ENCODE results near the gene CEP78. TPM values are rescaled to one million over a fixed set of nuclear protein-coding genes. Genes with fewer than 3 reads are reported as not detected.

Gene CEP78
- total and polyA plus RNA-seq, 7 donors, result 2.4 to 14.0 (median 9.0) TPM

DNA sequence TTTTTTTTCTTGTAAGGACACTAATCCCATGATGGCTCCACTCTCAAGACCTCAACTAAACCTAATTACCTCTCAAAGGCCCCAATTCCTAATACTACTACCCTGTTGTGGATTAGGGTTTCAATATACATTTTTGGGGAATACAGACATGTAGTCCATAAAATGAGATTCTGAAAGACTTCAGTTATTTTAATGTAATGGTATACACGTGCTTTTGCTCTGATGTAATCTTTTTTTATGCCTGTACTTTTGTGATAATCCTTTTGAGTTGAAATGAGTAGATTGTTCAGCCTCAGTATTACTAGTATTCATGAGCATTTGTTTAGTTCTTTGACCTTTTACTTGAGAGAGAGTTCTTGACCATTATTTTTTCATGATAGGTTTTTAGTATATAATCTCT lies 9.5 kb downstream of the CEP78 start:
- Histone ChIP-seq H3K27me3 (no peaks in the 10 kb centered on the region), H3K9me3 (no peaks in the 10 kb centered on the region), H3K27ac (no peak overlapping the region), H3K36me3 (peaks cover 0 to 52% (median 7%) of the 10 kb centered on the region in 4 donors), H3K4me1 (no peaks in the 10 kb centered on the region), H3K4me3 (no peak overlapping the region)
- intact Hi-C loops (cut with DNase I), result no loop called here
- TF ChIP-seq POLR2AphosphoS5 (IDR thresholded peaks at IDR 0.05), result no peak
- TF ChIP-seq EP300 (IDR thresholded peaks at IDR 0.05), result no peak
- no peak for TF ChIP-seq POLR2A (IDR thresholded peaks at IDR 0.05)
- TF ChIP-seq, protein P1, sequence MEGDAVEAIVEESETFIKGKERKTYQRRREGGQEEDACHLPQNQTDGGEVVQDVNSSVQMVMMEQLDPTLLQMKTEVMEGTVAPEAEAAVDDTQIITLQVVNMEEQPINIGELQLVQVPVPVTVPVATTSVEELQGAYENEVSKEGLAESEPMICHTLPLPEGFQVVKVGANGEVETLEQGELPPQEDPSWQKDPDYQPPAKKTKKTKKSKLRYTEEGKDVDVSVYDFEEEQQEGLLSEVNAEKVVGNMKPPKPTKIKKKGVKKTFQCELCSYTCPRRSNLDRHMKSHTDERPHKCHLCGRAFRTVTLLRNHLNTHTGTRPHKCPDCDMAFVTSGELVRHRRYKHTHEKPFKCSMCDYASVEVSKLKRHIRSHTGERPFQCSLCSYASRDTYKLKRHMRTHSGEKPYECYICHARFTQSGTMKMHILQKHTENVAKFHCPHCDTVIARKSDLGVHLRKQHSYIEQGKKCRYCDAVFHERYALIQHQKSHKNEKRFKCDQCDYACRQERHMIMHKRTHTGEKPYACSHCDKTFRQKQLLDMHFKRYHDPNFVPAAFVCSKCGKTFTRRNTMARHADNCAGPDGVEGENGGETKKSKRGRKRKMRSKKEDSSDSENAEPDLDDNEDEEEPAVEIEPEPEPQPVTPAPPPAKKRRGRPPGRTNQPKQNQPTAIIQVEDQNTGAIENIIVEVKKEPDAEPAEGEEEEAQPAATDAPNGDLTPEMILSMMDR (IDR thresholded peaks at IDR 0.05), result no peak
- DNase-seq, result no peak
- WGBS, 2 donors, result 83 to 85% methylated on average over 1 of the region's 1 CpG

DNA sequence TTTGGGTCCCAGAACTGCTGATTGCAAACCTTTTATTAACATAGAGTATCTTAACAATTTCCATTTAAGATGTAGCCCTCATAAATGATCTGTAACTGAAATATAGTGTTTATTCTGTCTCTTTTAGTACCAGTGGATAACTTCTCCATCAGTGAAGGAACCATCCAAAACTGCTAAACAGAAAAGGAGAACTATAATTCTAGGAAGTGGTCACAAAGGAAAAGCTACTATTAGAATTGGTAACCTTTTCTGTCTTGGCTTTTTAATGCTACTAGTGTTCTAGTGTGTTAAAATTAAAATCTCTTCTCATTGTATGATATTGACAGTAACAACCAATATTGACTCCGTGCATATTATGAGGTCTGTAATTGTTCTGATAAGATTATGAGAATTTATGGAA lies 12.8 kb downstream of the CEP78 start:
- Histone ChIP-seq H3K27ac (no peak overlapping the region), H3K27me3 (no peaks in the 10 kb centered on the region), H3K9me3 (no peaks in the 10 kb centered on the region), H3K36me3 (peaks cover 0 to 53% (median 9%) of the 10 kb centered on the region in 4 donors), H3K4me1 (no peaks in the 10 kb centered on the region), H3K4me3 (no peak overlapping the region)
- TF ChIP-seq EP300 (IDR thresholded peaks at IDR 0.05), result no peak
- TF ChIP-seq POLR2AphosphoS5 (IDR thresholded peaks at IDR 0.05), result no peak
- TF ChIP-seq, protein P1 (IDR thresholded peaks at IDR 0.05), result no peak
- no peak for TF ChIP-seq POLR2A (IDR thresholded peaks at IDR 0.05)
- 78 to 88% methylated on average over 1 of the region's 1 CpG for WGBS, 2 donors
- no peak for DNase-seq
- intact Hi-C loops (cut with DNase I), result no loop called here

DNA sequence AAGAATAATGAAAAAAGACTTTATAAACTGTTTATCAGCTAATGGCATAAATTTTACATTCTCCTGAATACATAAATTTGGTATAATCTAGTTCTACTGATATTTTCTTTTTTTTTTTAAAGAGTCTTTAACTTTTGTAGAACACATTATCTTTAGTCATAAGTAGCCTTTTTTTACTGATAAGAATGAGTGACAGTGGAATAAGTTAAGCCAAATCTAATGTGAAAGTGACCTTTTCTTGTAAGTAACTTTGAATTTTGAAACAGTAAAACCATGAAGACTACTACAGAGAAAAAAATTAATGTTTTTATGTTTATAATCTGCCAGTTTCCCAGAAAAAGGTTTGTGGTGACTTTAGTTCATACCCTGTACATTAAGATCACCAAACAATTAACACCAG lies 13.7 kb downstream of the CEP78 start:
- no peaks in the 10 kb centered on the region for H3K4me1 ChIP-seq
- no peaks in the 10 kb centered on the region for H3K9me3 ChIP-seq
- intact Hi-C loops (cut with DNase I), result no loop called here
- DNase-seq, result no peak
- H3K4me3 ChIP-seq, result no peak overlapping the region
- H3K27ac ChIP-seq, result no peak overlapping the region
- H3K27me3 ChIP-seq, result no peaks in the 10 kb centered on the region
- no peak for TF ChIP-seq POLR2A (IDR thresholded peaks at IDR 0.05)
- TF ChIP-seq POLR2AphosphoS5 (IDR thresholded peaks at IDR 0.05), result no peak
- no peak for TF ChIP-seq EP300 (IDR thresholded peaks at IDR 0.05)
- TF ChIP-seq, protein P1 (IDR thresholded peaks at IDR 0.05), result no peak
- H3K36me3 ChIP-seq, result peaks cover 0 to 45% (median 8%) of the 10 kb centered on the region in 4 donors

DNA sequence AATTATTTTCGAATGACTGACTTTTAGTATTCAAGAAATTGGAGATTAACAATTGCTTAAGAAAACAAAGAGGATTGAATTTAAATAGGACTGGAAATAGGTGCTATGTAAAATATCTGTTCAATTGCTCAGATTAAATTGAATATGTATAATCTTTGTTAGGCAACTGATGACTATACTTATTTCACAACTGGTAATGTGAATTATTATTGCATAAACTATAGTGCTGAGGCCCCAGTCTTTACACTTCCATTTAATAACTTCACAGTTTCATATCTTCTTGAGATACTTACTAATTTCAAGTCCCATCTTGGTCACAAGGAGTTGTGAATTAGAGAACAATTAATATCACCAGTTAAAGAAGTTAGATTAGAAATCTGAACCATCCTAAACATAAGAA lies 16.7 kb downstream of the CEP78 start:
- Histone ChIP-seq H3K4me3 (no peak overlapping the region), H3K36me3 (peaks cover 0 to 50% (median 8%) of the 10 kb centered on the region in 4 donors), H3K9me3 (no peaks in the 10 kb centered on the region), H3K27ac (no peak overlapping the region), H3K4me1 (no peaks in the 10 kb centered on the region), H3K27me3 (no peaks in the 10 kb centered on the region)
- intact Hi-C loops (cut with DNase I), result no loop called here
- DNase-seq, result no peak
- WGBS, 2 donors, result 96 to 98% methylated on average over 1 of the region's 1 CpG
- TF ChIP-seq POLR2AphosphoS5 (IDR thresholded peaks at IDR 0.05) (no peak), POLR2A (IDR thresholded peaks at IDR 0.05) (no peak), EP300 (IDR thresholded peaks at IDR 0.05) (no peak)
- TF ChIP-seq, protein P1 (IDR thresholded peaks at IDR 0.05), result no peak

DNA sequence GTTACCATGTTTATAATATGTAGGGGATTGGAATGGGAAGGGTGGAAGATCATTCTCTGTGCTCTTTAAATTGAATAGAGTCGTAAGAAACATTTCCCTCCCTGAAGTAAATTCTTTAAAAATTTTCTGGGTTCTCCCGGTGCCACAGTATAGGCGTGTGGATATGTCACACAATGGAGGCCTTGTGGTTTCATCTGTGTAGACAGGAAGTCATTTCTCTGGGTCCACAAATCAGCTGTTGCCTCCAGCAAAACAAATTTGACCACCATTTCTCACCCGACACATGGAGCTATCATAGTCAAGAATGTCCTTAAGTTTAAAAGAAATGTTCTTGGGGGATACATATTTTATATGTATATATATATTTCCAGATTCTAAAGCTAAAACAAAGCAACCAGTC lies 17.4 kb downstream of the CEP78 start:
- Histone ChIP-seq H3K27me3 (no peaks in the 10 kb centered on the region), H3K4me3 (no peak overlapping the region), H3K9me3 (no peaks in the 10 kb centered on the region), H3K36me3 (peaks cover 0 to 47% (median 8%) of the 10 kb centered on the region in 4 donors), H3K4me1 (no peaks in the 10 kb centered on the region), H3K27ac (no peak overlapping the region)
- no peak for DNase-seq
- 79 to 89% methylated on average over 4 of the region's 4 CpGs for WGBS, 2 donors
- intact Hi-C loops (cut with DNase I), result no loop called here
- no peak for TF ChIP-seq POLR2A (IDR thresholded peaks at IDR 0.05)
- TF ChIP-seq, protein P1 (IDR thresholded peaks at IDR 0.05), result no peak
- TF ChIP-seq POLR2AphosphoS5 (IDR thresholded peaks at IDR 0.05), result no peak
- no peak for TF ChIP-seq EP300 (IDR thresholded peaks at IDR 0.05)
